ENCODE data around the gene CDC27.
"Not testable (repeated sequence)": the region's sequence is repeated elsewhere in the genome, so short reads cannot be mapped to it uniquely, and the experiment has no call there.

CDC27 gene

GRCh38 chr17:47131761-47132160 is 57.3 kb downstream of the CDC27 start:
- Mint-ChIP-seq H3K4me1 (no peaks in the 10 kb centered on the region), H3K9me3 (no peaks in the 10 kb centered on the region), H3K27ac (no peak overlapping the region), H3K27me3 (ENCODE audit: low read depth) (no peaks in the 10 kb centered on the region), H3K36me3 (ENCODE audit: low read depth) (peaks cover 54% of the 10 kb centered on the region), H3K4me3 (no peak overlapping the region)
- no peak for TF ChIP-seq CTCF (IDR thresholded peaks at IDR 0.05; ENCODE audit: unreplicated experiment in 3 of 3)

GRCh38 chr17:47126835-47127234 is 62.3 kb downstream of the CDC27 start:
- H3K27ac Mint-ChIP-seq; H3K4me3 Mint-ChIP-seq; H3K4me1 Mint-ChIP-seq; H3K27me3 Mint-ChIP-seq (ENCODE audit: low read depth); H3K9me3 Mint-ChIP-seq: not testable (repeated sequence)
- H3K36me3 Mint-ChIP-seq (ENCODE audit: low read depth) = peaks cover 46% of the 10 kb centered on the region

- not testable (repeated sequence) for H3K9me3 Mint-ChIP-seq; H3K4me3 Mint-ChIP-seq; H3K27me3 Mint-ChIP-seq (ENCODE audit: low read depth); H3K27ac Mint-ChIP-seq; H3K4me1 Mint-ChIP-seq
- peaks cover 46% of the 10 kb centered on the region for H3K36me3 Mint-ChIP-seq (ENCODE audit: low read depth)
These were observed 65.8 kb downstream of the CDC27 start for GRCh38 chr17:47123262-47123661.

GRCh38 chr17:47120521-47121095 is 68.5 kb downstream of the CDC27 start:
- no peak overlapping the region for H3K27ac Mint-ChIP-seq
- no peaks in the 10 kb centered on the region for H3K4me1 Mint-ChIP-seq
- no peak overlapping the region for H3K4me3 Mint-ChIP-seq
- no peaks in the 10 kb centered on the region for H3K9me3 Mint-ChIP-seq
- peaks cover 33% of the 10 kb centered on the region for H3K36me3 Mint-ChIP-seq (ENCODE audit: low read depth)
- TF ChIP-seq CTCF (IDR thresholded peaks at IDR 0.05; ENCODE audit: unreplicated experiment in 3 of 3) = no peak
- H3K27me3 Mint-ChIP-seq (ENCODE audit: low read depth) = no peaks in the 10 kb centered on the region

- H3K4me1 Mint-ChIP-seq = no peaks in the 10 kb centered on the region
- no peak overlapping the region for H3K4me3 Mint-ChIP-seq
- H3K27ac Mint-ChIP-seq = no peak overlapping the region
- H3K36me3 Mint-ChIP-seq (ENCODE audit: low read depth) = peaks cover 31% of the 10 kb centered on the region
- no peaks in the 10 kb centered on the region for H3K27me3 Mint-ChIP-seq (ENCODE audit: low read depth)
- no peaks in the 10 kb centered on the region for H3K9me3 Mint-ChIP-seq
- TF ChIP-seq CTCF (IDR thresholded peaks at IDR 0.05; ENCODE audit: unreplicated experiment in 3 of 3) = no peak
These were observed 69.2 kb downstream of the CDC27 start for GRCh38 chr17:47119746-47120520.

GRCh38 chr17:47117386-47117785 is 71.7 kb downstream of the CDC27 start:
- Mint-ChIP-seq H3K27me3 (ENCODE audit: low read depth) (no peaks in the 10 kb centered on the region), H3K4me1 (no peaks in the 10 kb centered on the region), H3K27ac (no peak overlapping the region), H3K4me3 (no peak overlapping the region), H3K9me3 (no peaks in the 10 kb centered on the region), H3K36me3 (ENCODE audit: low read depth) (peaks cover 27% of the 10 kb centered on the region)
- TF ChIP-seq CTCF (IDR thresholded peaks at IDR 0.05; ENCODE audit: unreplicated experiment in 3 of 3) = no peak

GRCh38 chr17:47106130-47106529 is 83.0 kb downstream of the CDC27 start:
- Mint-ChIP-seq H3K9me3 (no peaks in the 10 kb centered on the region), H3K4me1 (no peaks in the 10 kb centered on the region), H3K36me3 (ENCODE audit: low read depth) (no peaks in the 10 kb centered on the region), H3K27ac (no peak overlapping the region), H3K27me3 (ENCODE audit: low read depth) (no peaks in the 10 kb centered on the region), H3K4me3 (no peak overlapping the region)
- no peak for TF ChIP-seq CTCF (IDR thresholded peaks at IDR 0.05; ENCODE audit: unreplicated experiment in 3 of 3)

GRCh38 chr17:47105246-47105645 is 83.8 kb downstream of the CDC27 start:
- H3K4me3 Mint-ChIP-seq; H3K27ac Mint-ChIP-seq; H3K27me3 Mint-ChIP-seq (ENCODE audit: low read depth); H3K9me3 Mint-ChIP-seq; H3K4me1 Mint-ChIP-seq; H3K36me3 Mint-ChIP-seq (ENCODE audit: low read depth): not testable (repeated sequence)
